Activated CD8-positive, alpha-beta memory T cell treated with anti-CD3 and anti-CD28 coated beads, Interleukin-2, amount 50 U/mL, for 1 hour (primary cell): Measurements from ENCODE around the gene RAB12.

ENCODE experiments used
- DNase-seq: peaks from one replicate; pipeline ENCODE4 v3.0.0-alpha.2; 2020; ENCODE audit errors: extremely low read depth

Gene RAB12

GRCh38 chr18:8684577-8684976 lies 75.3 kb downstream of the RAB12 start:
- DNase-seq: no peak

- no peak for DNase-seq
Measured at GRCh38 chr18:8685141-8685913, 76.1 kb downstream of the RAB12 start.

- DNase-seq: no peak
Measured at GRCh38 chr18:8685914-8686216, 76.6 kb downstream of the RAB12 start.

- DNase-seq: no peak
Measured at GRCh38 chr18:8686611-8687010, 77.4 kb downstream of the RAB12 start.

- no peak for DNase-seq
Measured at GRCh38 chr18:8688216-8688800, 79.1 kb downstream of the RAB12 start.

- no peak for DNase-seq
Measured at GRCh38 chr18:8688816-8689215, 79.6 kb downstream of the RAB12 start.
